Muscle layer of colon (tissue), 2 donors: ENCODE data around the gene RAB3C.
"Not testable (repeated sequence)": the region's sequence is repeated elsewhere in the genome, so short reads cannot be mapped to it uniquely, and the experiment has no call there.

Experiments
- H3K27ac ChIP-seq: one replicate; pipeline ENCODE4 v1.7.0; 2013; ENCODE audit warnings: low read depth, mild to moderate bottlenecking, low read length, moderate library complexity
- H3K27me3 ChIP-seq, 2 donors: one replicate each; pipeline ENCODE4 v1.7.0; 2013; ENCODE audit warnings: low read length in 2 of 2, mild to moderate bottlenecking in 2 of 2; ENCODE audit not compliant: insufficient read depth in 2 of 2, control insufficient read depth in 1 of 2
- H3K36me3 ChIP-seq: one replicate; pipeline ENCODE4 v1.7.0; 2013; ENCODE audit warnings: mild to moderate bottlenecking, low read length; ENCODE audit not compliant: insufficient read depth
- H3K4me1 ChIP-seq: one replicate; pipeline ENCODE4 v1.7.0; 2013; ENCODE audit warnings: mild to moderate bottlenecking, low read length; ENCODE audit not compliant: insufficient read depth
- H3K4me3 ChIP-seq, 2 donors: one replicate each; pipeline ENCODE4 v1.7.0; 2013; ENCODE audit warnings: low read length in 2 of 2, low read depth in 1 of 2, mild to moderate bottlenecking in 1 of 2, moderate library complexity in 1 of 2
- H3K9ac ChIP-seq: one replicate; pipeline ENCODE4 v1.7.0; 2013; ENCODE audit warnings: low read length
- H3K9me3 ChIP-seq: one replicate; pipeline ENCODE4 v1.7.0; 2013; ENCODE audit warnings: mild to moderate bottlenecking, low read length
- donor health status: abdominal sarcoma.
- donor health status: Adenocarcinoma of cecum.

RAB3C gene, protein sequence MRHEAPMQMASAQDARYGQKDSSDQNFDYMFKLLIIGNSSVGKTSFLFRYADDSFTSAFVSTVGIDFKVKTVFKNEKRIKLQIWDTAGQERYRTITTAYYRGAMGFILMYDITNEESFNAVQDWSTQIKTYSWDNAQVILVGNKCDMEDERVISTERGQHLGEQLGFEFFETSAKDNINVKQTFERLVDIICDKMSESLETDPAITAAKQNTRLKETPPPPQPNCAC

DNA sequence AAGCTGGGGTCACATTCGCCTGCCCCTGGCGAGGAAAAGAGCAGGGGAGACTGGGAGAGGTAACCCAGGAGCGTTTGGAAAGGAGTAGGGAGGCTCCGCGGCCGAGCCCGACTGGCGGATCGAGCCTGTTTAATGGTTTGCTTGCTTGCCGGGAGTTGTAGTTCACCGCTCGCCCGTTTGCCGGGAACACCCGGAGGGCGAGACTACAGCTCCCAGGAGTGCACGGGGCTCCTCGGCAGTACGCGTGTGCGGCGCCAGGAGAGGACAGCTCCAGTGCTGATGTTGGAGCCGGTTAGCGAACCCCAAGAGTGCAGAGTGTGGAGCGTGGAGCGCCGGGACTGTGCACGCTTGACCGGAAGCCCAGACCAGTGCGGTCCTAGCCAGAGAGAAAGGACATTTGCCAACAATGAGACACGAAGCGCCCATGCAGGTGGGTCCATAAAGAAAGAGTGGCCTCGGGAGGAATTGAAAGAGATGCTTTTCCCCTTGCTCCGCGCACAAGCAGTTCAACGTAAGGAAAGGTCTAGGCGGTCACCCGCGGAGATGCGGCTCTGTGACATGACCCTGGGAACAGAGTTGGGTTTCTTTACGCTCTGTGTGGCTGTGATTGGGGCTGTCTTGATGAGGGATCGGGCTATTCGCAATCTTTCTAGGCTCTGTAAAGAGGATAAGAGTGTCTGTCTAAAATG lies at the start of gene RAB3C:
TSS of gene RAB3C (plus strand) at position 273 of the 689 bp plus-strand sequence. CDS start at position 407, 134 bp downstream.
- Histone ChIP-seq H3K4me1 (peaks cover 9% of the 10 kb centered on the region), H3K4me3 (peak within 1 kb of the TSS; percentile 54 to 62), H3K27me3 (peaks cover 9 to 11% of the 10 kb centered on the region in 2 donors), H3K27ac (no peak within 1 kb of the TSS), H3K9me3 (no peaks in the 10 kb centered on the region), H3K36me3 (no peaks in the 10 kb centered on the region), H3K9ac (no peak within 1 kb of the TSS)

DNA sequence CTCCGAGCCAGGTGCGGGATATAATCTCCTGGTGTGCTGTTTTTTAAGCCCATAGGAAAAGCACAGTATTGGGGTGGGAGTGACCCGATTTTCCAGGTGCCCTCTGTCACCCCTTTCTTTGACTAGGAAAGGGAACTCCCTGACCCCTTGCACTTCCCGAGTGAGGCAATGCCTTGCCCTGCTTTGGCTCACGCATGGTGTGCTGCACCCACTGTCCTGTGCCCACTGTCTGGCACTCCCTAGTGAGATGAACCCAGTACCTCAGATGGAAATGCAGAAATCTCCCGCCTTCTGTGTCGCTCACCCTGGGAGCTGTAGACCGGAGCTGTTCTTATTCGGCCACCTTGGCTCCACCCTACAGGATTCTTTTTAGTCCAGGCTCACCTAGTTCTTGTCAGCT lies 40.9 kb upstream of the RAB3C start:
- not testable (repeated sequence) for H3K27ac ChIP-seq, H3K36me3 ChIP-seq, H3K9me3 ChIP-seq, H3K9ac ChIP-seq, H3K4me3 ChIP-seq, H3K27me3 ChIP-seq, H3K4me1 ChIP-seq

DNA sequence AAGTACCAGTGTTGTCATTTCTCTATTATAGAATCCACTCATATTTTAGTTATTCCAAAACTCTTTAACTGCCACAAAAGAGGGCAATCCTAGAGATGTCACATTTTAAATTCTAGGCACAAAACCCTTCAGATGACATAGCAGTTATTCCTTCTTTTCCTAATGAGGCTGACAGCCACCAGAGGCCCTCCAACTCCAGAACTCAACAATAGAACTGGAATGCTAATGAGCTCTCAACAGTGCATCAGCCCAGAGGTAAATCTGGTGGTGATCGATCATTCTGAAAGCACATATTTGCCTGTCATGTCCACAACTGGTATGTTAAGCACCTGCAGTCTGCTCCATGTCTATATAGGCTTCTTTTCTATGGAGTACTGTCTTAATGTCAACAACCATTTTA lies 40.2 kb upstream of the RAB3C start:
- Histone ChIP-seq H3K27me3 (no peaks in the 10 kb centered on the region), H3K4me3 (no peak overlapping the region), H3K36me3 (no peaks in the 10 kb centered on the region), H3K9ac (no peak overlapping the region), H3K9me3 (no peaks in the 10 kb centered on the region), H3K27ac (no peak overlapping the region), H3K4me1 (no peaks in the 10 kb centered on the region)

DNA sequence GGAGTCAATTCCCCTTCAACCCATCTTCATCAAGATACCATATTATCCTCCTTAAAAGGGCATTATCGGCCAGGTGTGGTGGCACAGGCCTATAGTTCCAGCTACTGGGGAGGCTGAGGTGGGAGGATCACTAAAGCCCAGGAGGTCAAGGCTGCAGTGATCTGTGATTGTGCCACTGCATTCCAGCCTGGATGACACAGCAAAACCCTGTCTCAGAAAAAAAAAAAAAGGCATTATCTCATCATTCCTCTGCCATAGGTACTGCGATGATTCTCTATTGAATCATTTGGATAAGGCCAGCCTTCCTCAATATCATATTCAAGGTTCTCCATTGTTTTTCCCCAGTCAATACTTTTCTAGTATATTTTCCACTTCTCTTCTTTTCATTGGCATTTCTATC lies 39.2 kb upstream of the RAB3C start:
- no peak overlapping the region for H3K4me3 ChIP-seq

DNA sequence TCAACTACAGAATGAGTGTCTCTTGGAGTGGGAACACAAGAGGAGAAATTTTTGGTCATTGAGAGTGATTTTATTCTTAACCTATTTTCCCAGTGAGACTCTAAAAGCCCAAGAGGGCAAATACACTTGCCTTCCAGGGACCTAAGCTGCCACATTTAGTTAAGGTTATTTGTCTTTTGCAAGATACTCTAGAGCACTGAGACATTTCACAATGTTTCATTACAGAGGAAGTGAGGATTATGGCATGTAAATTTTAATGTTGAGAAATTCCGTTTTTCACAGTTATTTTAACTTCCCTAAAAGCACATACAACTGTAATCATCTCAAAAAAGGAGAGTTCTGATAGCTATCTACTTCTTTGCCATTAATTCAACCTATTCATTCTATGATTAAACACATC lies 38.7 kb upstream of the RAB3C start:
- no peak overlapping the region for H3K27ac ChIP-seq

More for the DNA sequence above, 39.2 kb upstream of the RAB3C start:
- Histone ChIP-seq H3K9me3 (no peaks in the 10 kb centered on the region), H3K27me3 (no peaks in the 10 kb centered on the region), H3K27ac (no peak overlapping the region), H3K4me1 (no peaks in the 10 kb centered on the region), H3K9ac (no peak overlapping the region), H3K36me3 (no peaks in the 10 kb centered on the region)

DNA sequence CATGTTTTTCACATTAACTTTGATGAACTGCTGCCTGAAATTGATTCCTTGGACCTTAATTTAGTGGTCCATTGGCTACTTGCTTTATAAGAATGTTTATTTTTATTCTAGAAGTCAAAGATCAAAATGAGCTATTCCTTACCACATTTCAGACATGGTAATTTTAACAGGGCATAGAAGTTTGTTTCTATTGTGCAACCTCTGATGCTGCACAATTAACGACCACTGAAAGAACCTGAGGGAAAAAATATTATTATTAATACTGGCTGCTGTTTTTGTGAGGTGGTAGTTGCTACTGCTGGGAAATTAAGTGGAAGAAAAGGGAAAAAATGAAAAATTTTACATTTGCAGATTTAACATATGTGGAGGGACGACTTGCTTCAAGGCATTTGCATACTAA lies 37.9 kb upstream of the RAB3C start:
- Histone ChIP-seq H3K9me3 (no peaks in the 10 kb centered on the region), H3K9ac (no peak overlapping the region), H3K27me3 (no peaks in the 10 kb centered on the region), H3K4me1 (no peaks in the 10 kb centered on the region), H3K4me3 (no peak overlapping the region), H3K27ac (no peak overlapping the region), H3K36me3 (no peaks in the 10 kb centered on the region)

More for the DNA sequence above, 38.7 kb upstream of the RAB3C start:
- H3K4me3 ChIP-seq: no peak overlapping the region
- H3K4me1 ChIP-seq: no peaks in the 10 kb centered on the region
- H3K9ac ChIP-seq: no peak overlapping the region
- no peaks in the 10 kb centered on the region for H3K9me3 ChIP-seq
- no peaks in the 10 kb centered on the region for H3K36me3 ChIP-seq
- no peaks in the 10 kb centered on the region for H3K27me3 ChIP-seq

DNA sequence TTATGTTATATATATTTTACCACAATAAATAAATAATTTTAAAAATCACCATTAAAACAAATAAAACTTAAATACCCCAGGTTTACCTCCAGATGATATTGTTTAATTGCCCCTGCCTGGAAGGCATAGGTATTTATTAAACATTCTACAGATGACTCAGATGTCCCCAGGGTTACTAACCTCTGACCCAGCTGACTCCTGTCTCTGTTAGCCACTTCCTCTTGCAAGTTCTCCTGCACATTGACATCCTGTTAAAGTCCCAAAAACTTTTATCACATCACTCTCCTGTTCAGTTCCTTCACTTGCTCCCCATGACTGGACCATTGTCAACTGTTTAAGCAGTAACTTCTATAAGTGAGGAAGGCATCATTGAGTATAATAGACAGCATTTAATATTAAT lies 37.0 kb upstream of the RAB3C start:
- Histone ChIP-seq H3K27ac (no peak overlapping the region), H3K9ac (no peak overlapping the region), H3K36me3 (no peaks in the 10 kb centered on the region)

DNA sequence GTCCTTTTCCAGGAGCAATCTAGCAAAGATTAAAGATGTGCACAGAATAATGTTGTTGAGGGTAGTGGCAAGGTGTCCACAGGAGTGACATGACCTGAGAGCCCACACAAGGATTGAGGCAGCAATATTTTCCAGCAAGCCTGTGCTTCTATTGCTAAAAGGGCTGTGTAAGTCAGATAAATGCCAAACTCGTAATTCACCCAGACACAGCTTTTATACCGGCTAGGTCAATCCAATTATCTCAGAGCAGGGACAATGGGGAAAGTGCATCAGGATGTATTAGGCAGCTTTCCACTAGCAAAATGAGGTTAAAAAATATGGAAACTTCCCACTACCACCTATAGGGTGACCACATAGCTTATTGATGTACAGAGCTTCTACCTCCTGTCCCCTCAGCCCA lies 34.8 kb upstream of the RAB3C start:
- H3K36me3 ChIP-seq: no peaks in the 10 kb centered on the region
- no peaks in the 10 kb centered on the region for H3K9me3 ChIP-seq
- no peak overlapping the region for H3K27ac ChIP-seq

More for the DNA sequence above, 37.0 kb upstream of the RAB3C start:
- H3K4me3 ChIP-seq: no peak overlapping the region
- no peaks in the 10 kb centered on the region for H3K27me3 ChIP-seq
- H3K4me1 ChIP-seq: no peaks in the 10 kb centered on the region
- H3K9me3 ChIP-seq: no peaks in the 10 kb centered on the region

DNA sequence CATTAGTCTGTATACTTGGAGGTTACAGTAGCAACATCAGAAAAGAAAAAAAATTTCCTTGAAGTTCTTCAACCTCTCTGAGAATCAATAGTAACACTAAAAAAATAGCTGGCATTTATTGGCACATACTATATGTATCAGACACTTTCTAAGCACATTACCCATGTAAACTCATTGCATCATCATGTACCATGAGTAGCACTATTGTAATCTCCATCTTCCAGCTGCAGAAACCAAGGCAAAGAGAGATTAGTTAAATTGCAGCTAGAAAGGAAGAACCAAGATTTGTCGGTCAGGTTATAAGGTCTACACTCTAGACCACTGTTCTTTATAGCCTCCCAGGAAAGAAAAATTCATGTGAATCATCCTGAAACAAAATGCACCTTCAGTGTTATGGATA lies 31.4 kb upstream of the RAB3C start:
- Histone ChIP-seq H3K4me1 (no peaks in the 10 kb centered on the region), H3K9me3 (no peaks in the 10 kb centered on the region), H3K36me3 (no peaks in the 10 kb centered on the region), H3K27me3 (no peaks in the 10 kb centered on the region), H3K4me3 (no peak overlapping the region), H3K27ac (no peak overlapping the region), H3K9ac (no peak overlapping the region)

More for the DNA sequence above, 34.8 kb upstream of the RAB3C start:
- no peaks in the 10 kb centered on the region for H3K27me3 ChIP-seq
- no peaks in the 10 kb centered on the region for H3K4me1 ChIP-seq
- no peak overlapping the region for H3K4me3 ChIP-seq
- H3K9ac ChIP-seq: no peak overlapping the region

DNA sequence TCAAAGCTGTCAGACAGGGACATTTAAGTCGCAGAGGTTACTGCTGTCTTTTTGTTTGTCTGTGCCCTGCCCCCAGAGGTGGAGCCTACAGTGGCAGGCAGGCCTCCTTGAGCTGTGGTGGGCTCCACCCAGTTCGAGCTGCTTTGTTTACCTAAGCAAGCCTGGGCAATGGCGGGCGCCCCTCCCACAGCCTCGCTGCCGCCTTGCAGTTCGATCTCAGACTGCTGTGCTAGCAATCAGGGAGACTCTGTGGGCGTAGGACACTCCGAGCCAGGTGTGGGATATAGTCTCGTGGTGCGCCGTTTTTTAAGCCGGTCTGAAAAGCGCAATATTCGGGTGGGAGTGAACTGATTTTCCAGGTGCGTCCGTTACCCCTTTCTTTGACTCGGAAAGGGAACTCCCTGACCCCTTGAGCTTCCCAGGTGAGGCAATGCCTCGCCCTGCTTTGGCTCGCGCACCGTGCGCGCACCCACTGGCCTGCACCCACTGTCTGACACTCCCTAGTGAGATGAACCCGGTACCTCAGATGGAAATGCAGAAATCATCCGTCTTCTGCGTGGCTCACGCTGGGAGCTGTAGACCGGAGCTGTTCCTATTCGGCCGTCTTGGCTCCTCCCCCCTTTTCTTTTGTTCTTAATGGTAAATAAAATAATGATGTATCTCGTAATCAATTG lies 25.1 kb upstream of the RAB3C start:
- not testable (repeated sequence) for H3K9me3 ChIP-seq, H3K27me3 ChIP-seq, H3K9ac ChIP-seq, H3K4me1 ChIP-seq, H3K36me3 ChIP-seq, H3K4me3 ChIP-seq, H3K27ac ChIP-seq

DNA sequence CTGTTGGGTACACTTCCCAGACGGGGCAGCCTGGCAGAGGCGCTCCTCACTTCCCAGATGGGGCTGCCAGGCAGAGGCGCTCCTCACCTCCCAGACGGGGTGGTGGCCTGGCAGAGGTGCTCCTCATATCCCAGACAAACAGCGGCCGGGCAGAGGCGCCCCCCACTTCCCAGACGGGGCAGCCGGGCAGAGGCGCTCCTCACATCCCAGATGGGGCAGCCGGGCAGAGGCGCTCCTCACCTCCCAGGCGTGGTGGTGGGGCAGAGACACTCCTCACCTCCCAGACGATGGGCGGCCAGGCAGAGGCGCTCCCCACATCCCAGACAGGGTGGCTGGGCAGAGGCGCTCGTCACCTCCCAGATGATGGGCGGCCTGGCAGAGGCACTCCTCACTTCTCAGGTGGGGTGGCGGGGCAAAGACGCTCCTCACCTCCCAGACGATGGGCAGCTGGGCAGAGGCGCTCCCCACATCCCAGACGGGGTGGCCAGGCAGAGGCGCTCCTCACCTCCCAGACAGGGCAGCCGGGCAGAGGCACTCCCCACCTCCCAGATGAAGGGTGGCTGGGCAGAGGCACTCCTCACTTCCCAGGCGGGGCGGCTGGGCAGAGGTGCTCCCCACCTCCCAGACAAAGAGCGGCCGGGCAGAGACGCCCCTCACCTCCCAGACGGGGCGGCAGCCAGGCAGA lies 19.7 kb upstream of the RAB3C start:
- H3K4me1 ChIP-seq, H3K4me3 ChIP-seq, H3K9me3 ChIP-seq, H3K9ac ChIP-seq, H3K36me3 ChIP-seq, H3K27me3 ChIP-seq, H3K27ac ChIP-seq: not testable (repeated sequence)
